GM10847 (cell line): ENCODE data around the gene SCAMP4.
A peak's percentile ranks its signal among the peaks of the same experiment; 100 is the strongest.

Source experiments
- POLR2A ChIP-seq: IDR thresholded peaks from 2 replicates; pipeline ENCODE4 v1.6.1; 2011; ENCODE audit not compliant: insufficient read length; ENCODE audit errors: extremely low read depth

SCAMP4 gene, protein sequence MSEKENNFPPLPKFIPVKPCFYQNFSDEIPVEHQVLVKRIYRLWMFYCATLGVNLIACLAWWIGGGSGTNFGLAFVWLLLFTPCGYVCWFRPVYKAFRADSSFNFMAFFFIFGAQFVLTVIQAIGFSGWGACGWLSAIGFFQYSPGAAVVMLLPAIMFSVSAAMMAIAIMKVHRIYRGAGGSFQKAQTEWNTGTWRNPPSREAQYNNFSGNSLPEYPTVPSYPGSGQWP

GRCh38 chr19:1905110-1905862, at the start of gene SCAMP4, which contains the start of gene ADAT3:
TSS of gene SCAMP4 (plus strand) at chr19:1905399. CDS start at chr19:1915020, 9,621 bp downstream.
TSS of gene ADAT3 (plus strand) at chr19:1905399. CDS start at chr19:1912048, 6,649 bp downstream.
- TF ChIP-seq POLR2A = peak; percentile 11

DNA sequence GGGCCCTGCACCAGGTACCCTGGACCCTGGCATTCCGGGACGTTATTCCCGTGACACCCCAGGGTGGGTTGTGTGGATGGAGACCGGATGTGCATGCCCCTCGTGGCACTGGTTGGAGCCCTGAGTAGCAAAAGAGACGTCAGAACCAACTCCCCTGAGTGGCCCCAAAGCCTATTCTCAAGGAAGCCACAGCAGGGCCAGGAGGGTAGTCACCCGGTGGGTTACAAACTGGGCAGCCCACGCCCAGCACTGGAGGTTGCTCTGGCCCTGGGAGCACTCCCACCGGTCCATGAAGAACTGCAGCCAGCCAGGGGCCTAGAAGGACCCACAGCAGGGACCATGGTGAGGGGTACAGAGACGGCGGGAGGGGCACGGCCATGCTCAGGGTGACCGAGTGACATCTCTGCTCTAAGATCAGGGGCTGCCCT, 49.4 kb upstream of the SCAMP4 start:
- no peak for TF ChIP-seq POLR2A

GRCh38 chr19:1856345-1856697, 48.9 kb upstream of the SCAMP4 start:
- TF ChIP-seq POLR2A = no peak

DNA sequence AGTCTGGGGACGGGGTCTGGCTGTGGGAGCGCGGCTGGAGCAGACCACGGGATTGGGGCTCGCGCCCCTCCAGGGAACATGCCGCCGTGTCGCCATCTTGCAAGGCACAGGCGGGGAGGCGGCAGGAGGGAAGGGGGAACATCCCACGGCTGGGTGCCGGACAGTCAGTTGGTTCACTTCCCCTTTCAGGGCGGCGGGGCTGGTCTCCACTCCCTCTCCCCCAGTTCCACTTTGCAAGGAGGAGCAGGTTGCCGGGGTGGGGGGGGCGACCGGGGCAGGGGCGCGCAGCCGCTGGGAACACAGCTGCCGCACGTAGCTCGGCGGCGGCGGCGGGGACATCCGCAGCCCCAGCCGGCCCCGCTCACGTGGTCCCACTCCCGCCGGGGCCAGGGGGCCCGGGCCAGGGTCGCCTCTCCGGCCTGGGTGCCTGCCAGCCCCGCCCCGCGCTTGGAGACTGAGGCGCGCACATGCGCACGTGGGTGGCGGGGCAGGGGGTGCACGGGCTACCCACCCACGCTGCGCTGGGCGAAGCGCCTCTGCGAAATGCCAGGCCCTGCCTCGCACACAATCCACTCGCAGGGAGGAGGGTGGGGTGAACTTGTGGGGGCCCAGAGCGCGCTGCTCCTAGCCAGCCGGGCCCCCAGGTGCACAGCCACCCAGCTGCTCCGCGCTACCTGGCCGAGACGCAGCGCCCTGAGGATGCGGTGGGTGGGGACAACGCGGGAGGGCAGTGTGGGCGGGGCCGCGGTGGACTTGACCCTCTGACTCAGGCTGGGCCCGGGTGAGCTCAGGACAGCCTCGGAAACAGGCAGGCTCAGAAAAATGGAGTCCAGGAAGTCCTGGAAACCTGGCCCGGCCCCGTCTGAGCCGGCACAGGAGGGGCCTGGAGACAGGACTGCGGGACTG, 48.2 kb upstream of the SCAMP4 start:
- TF ChIP-seq POLR2A = peak; percentile 38

DNA sequence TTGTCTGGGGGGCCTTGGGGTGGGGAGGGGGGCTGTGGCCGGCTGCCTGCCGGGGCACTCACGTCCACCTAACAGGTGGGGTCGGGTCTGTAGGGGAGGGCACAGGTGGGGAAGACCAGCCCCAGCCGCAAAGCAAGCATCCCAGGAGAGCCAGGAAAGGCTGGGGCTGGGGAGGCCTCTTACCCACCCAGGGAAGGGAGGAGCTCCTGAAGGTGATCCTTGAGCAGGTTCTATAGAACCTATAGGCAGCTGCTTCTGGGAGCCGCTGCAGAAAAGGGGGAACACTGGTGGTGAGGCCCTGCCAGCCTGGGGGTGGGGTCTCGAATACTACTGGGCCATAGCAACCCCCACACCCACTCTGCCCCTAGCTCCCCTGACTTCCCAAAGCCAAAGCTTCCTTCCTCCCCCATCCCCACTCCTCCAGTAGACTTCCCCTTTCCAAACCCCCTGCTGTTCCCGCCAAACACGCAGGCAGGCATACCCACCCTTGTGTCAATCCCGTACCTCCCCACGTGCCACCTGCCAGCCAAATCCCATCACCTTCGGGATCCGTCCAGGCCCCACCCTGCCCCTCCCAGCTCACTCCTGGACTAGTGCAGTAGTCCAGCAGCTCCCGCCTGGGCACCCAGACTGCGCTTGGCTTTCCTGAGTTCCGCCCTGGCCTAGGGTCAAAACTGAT, 47.4 kb upstream of the SCAMP4 start:
- no peak for TF ChIP-seq POLR2A

GRCh38 chr19:1858412-1859081, 46.7 kb upstream of the SCAMP4 start:
- no peak for TF ChIP-seq POLR2A

DNA sequence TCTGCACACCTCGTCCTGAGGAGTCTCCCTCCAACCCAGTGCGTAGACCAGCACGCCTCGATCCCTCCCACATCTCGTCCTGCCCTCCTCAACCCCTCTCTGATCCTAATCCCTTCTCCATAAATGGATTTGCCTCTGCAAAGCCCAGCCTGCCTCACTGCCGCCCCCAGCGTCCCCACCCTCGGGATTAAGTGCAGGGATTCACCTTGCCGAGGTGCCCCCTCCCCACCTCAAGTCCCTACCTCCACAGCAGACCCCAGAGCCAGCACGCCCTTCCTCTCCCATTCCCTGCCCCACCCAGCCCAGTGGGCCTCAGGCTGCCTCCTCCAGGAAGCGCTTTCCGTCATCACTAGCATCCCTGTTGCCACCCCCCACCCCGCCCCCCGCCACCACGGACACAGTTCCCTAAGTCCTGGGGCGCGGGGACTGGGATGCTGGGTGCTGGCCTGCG, 45.8 kb upstream of the SCAMP4 start:
- no peak for TF ChIP-seq POLR2A

DNA sequence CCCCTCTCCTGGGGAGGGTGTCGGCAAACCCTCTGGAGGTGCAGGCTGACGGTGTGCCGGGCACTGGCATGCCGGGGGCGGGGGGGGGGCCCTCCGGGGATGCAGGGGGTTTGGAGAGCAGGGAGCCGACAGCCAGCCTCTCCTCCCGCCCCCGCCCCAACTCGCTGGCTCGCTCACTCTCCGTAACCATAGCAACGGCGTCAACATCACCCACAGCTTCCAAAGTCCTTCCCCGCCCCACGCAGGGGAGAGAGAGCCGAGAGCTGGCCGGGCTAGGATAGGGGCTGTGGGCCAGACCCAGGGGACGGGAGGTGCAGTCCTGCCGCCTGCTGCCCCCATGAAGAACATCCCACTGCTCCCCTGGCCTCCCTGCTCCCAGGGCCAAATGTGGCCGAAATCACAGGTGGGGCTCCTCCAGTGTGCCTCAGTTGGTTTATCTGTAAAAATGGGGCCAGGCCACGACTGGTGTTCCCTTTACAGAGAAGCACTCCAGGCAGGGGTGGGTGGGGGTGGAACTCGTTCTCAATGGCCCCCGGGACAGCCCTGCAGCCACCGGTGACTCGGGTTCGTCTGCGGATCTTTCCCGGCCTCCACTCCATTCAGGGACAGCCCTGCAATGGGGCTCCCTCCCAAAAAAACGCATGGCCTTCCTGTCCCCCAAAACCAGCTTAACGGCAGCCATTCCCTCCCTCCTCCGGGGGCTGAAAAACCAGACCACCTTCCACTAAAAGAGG, 45.0 kb upstream of the SCAMP4 start:
- no peak for TF ChIP-seq POLR2A

- no peak for TF ChIP-seq POLR2A
These were observed 44.2 kb upstream of the SCAMP4 start for GRCh38 chr19:1860821-1861598.

DNA sequence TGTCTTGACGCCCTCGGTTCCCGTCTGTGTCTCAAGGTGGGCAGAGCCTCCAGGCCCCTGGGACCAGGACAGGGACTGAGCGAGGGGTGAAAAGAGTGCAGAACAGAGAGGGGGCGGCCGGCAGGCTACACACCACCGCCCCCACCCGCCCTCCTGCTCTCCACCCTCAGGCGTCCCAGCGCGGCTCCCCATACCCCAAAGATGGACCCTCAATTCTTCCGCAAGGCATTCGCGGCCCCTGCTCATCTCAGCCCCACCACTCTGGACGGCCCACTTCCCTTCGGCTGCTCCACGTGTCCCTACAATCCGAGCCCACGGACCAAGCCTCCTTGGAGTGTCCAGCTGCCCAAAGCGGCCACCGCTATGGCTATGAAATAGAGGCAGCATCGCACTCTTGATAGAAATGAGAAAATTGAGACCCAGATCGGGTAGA, 43.6 kb upstream of the SCAMP4 start:
- no peak for TF ChIP-seq POLR2A

GRCh38 chr19:1862068-1862423, 43.2 kb upstream of the SCAMP4 start:
- TF ChIP-seq POLR2A = no peak

DNA sequence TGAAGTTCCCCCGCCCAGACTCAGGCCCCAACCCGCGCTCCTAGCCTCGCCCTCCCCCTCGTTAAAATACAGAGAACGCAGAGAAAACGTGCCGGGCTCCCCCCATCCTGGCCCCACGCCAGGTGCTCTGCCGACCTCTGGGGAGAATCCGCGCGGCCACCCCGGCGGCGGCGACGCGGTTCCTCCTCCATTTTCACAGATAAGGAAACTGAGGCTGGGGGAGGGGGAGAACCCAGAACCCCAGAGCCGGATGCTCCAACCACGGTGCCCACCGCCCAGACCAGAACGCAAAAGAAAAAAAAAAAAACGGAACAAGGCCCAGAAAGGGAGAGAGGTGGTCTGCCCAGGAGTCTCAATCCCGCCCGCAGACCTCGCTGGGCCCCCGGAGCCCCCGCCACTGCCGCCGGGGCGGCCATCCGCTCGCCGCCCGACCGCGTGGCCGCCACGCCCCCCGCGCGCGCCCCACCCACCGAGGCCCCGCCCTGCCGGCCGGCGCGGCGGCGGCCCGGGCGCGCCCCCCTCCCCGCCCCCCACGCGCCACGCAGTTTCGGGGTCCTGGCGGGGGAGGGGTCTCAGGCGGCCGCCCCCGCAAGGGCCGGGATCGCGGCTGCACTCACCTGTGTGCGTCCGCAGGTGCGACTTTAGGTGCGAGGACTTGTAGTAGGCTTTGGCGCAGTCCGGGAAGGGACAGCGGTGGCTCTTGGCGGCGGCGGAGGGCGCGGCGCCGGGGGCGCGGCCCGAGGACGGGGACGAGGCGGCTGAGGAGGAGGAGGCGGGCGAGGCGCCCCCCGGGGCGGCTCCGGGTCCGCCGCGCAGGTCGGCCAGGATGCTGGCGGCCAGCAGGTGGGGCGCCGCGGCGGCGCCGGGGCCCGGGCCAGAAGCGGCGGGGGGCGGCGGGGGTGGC, 42.5 kb upstream of the SCAMP4 start:
- no peak for TF ChIP-seq POLR2A
